Activated CD4-positive, alpha-beta T cell treated with anti-CD3 and anti-CD28 coated beads, Interleukin-2, amount 50 U/mL, for 48 hours (primary cell): Measurements from ENCODE around the gene FFAR2.

Experiments used
- DNase-seq, 2 experiments: peaks; one replicate each; pipeline ENCODE4 v3.0.0-alpha.2; 2020

The FFAR2 gene

DNA sequence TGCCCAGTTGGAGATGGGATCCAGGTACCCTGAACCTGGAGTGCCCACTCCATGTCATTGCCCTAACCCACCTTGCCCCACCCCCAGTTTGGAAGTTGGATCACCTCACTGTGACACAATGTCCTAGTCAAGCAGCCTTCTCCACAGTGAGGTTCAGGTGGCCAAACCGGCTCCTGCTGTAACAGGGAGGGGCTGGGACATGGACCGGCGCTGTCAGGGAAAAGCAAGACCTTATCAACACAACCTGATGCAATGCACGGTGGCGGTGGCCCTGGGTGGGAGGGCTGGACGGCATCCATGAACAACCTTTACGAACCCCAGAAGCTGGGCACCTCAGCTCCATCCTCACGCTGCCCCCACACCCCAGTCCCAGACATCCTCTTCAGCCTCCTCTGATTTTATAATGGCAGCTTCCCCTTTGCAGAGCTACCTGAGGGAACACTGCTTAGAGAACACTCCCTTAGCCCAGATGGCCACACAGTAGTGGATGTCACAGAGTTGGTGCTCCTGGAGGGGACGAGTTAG is 43.8 kb downstream of the FFAR2 start:
- DNase-seq: no peak

DNA sequence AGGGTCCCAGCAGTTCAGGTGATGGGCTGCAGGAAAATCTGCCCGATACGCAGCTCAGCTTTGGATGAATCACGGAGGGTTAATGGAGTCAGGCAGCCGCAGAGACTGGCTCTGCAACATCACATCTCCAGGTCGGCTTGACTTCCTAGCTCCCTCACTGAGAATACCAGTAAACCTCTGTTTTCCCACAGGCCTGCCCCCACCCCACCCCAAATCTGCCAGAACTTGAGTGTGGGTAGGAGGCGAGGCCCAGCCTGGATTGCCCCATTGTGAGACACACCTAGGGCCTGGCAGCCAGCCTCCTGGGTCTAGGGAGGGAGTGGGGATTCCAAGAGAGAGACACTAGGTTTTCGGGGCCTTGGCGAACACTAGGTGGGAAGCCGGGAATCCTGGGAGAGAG is 45.9 kb downstream of the FFAR2 start:
- no peak for DNase-seq

- peak; percentile 81 to 84 for DNase-seq
Observed at GRCh38 chr19:35495107-35496064, 47.3 kb downstream of the FFAR2 start.

DNA sequence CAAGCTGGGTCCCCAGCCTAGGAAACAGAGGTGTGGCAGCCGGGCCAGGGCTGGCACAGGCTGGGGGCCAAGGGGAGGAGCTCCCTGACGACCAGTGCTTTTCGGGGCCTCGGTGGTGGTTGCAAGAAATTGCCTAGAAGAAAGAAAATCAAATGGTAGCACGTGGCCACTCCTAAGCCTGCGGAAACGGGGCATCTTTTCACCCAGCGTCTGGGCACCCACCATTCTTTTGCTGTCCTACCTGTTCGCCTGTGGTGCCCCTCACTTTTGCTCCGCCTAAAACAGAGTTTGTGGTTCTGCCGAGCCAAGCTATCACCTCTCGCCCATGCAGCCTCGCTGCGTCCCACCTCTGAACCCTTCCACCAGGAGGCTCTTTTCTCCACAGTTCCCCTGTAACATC is 49.3 kb downstream of the FFAR2 start:
- no peak for DNase-seq

DNA sequence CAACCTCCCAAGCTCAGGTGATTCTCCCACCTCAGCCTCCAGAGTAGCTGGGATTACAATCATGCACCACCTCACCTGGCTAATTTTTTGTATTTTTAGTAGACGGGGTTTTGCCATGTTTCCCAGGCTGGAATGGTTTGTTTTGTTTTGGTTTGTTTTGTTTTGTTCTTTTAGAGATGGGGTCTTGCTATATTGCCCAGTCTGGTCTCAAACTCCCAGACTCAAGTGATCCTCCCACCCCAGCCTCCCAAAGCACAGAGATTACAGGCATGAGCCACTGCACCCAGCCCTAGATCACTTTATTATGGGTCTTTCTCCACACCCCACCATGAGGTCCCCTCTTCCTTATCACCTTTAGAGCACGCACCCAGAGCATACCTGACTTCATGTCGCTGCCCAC is 50.2 kb downstream of the FFAR2 start:
- DNase-seq: no peak

DNA sequence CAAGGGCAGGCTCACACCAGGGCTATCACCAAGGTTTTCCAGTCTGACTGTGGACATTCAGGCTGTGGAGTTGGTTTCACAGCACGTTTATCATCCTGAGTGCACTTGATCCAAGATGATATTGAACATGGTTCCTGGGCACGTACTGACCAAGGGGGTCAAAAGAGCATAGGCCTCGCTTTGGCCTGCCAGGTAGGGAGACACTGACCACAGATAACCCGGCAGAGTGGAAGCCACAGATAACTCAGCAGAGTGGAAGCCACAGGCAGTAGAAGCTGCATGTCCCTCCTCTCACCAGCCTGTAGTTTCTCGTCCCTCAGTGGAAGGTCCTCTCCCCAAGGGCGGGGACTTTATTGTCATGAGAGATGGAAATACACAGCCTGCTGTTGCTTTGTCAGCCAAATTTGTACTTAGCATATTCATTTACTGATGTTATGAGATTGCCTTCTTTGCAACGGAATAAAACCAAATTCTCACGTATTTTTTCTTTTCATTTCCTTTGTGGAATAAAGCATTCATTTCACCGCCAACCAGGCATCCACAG is 51.0 kb downstream of the FFAR2 start:
- no peak for DNase-seq

- DNase-seq: no peak
Observed at GRCh38 chr19:35500611-35501010, 52.6 kb downstream of the FFAR2 start.
